Esophagus (tissue), 2 donors: Measurements from ENCODE around the gene CENPO. TPM values are rescaled to one million over a fixed set of nuclear protein-coding genes. Genes with fewer than 3 reads are reported as not detected.

Source experiments
- H3K27ac ChIP-seq, 2 donors: one replicate each; pipeline ENCODE4 v1.5.1; 2013; ENCODE audit warnings: low read depth in 2 of 2, mild to moderate bottlenecking in 2 of 2, inconsistent platforms in 1 of 2, low read length in 1 of 2, moderate library complexity in 1 of 2
- H3K27me3 ChIP-seq, 2 donors: one replicate each; pipeline ENCODE4 v1.6.1; 2013; ENCODE audit warnings: low read length in 2 of 2, control low read depth in 1 of 2, mild to moderate bottlenecking in 1 of 2; ENCODE audit not compliant: insufficient read depth in 2 of 2, control insufficient read depth in 1 of 2
- H3K36me3 ChIP-seq, 2 donors: one replicate each; pipeline ENCODE4 v1.6.1; 2013; ENCODE audit warnings: low read length in 1 of 2; ENCODE audit not compliant: control insufficient read depth in 2 of 2, insufficient read depth in 2 of 2
- H3K4me1 ChIP-seq, 2 donors: one replicate each; pipeline ENCODE4 v1.6.1; 2013; ENCODE audit warnings: low read length in 1 of 2; ENCODE audit not compliant: control insufficient read depth in 2 of 2, insufficient read depth in 2 of 2
- H3K4me3 ChIP-seq, 2 donors: one replicate each; pipeline ENCODE4 v1.5.1; 2013; ENCODE audit warnings: low read length in 2 of 2, mild to moderate bottlenecking in 2 of 2, low read depth in 1 of 2, moderate library complexity in 1 of 2
- H3K9me3 ChIP-seq, 2 donors: one replicate each; pipeline ENCODE4 v1.6.1; 2013; ENCODE audit warnings: mild to moderate bottlenecking in 2 of 2, low read depth in 1 of 2, low read length in 1 of 2, moderate library complexity in 1 of 2; ENCODE audit not compliant: control insufficient read depth in 2 of 2, insufficient read depth in 1 of 2
- WGBS, 2 donors: extraction: QIAGEN DNeasy Blood & Tissue Kit; methylation state at CpG; one replicate each; pipeline ENCODE4 v1.1.7; 2013; 5-methylcytosine and 5-hydroxymethylcytosine counted together
- polyA plus RNA-seq, 2 donors: library from polyadenylated mRNA; stranded (reverse); fragments of 200-250 nt; gene quantifications; one replicate each; pipeline ENCODE4 v1.2.3, GENCODE V29; 2013
- donor health status: healthy with polysubstance abuse.
- donor health status: Bipolar disorder and iron deficiency.

Gene CENPO
- polyA plus RNA-seq, 2 donors = 3.7 to 4.1 TPM

DNA sequence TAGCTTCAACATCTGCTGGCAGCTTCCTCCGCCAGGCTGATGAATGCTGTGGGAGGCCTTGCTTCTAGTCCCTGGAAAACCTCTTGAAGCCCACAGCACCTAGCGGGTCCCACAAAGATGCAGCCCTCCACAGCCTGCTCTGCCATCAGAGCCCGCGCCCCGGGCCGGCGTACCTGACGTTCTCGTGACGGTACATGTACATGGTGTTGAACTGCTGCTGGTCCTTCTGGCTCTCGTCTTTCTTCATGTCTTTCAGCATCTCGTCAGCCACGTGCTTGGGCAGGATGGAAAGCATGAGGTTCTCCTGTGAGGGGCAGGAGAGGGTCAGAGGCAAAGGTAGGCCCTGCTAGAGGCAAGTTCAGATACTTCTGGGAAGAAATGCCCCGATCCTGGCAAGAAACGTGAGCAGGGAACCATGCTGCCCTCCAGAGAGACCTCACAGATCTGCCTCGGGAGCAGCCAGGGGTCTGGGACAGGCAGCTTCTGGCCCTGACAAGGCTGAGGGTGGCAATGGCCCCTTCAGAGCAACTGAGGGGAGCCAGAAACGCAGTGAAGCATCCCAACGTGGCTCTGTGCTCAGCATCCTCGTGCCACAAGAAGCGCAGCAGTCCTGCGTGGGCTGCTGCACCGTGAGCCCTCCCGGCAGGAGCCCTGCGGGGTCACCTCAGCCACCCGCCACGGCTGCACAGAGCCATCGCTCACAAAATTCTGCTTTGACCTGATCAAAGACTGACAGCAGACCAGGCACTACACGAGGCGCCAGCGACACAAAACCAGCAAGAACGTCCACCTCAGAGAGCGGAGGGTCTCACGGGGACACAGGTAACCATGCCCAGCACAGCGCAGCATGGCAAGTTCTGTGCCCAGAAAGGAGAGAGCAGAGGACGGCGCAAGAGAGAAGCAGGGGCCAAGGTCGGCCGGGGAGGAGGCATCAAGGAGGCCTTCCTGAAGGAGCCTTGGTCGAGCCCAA is 49.1 kb downstream of the CENPO start:
- Histone ChIP-seq H3K27me3 (no peaks in the 10 kb centered on the region), H3K27ac (no peak overlapping the region), H3K4me3 (no peak overlapping the region), H3K9me3 (no peaks in the 10 kb centered on the region), H3K36me3 (peaks cover 0 to 22% of the 10 kb centered on the region in 2 donors), H3K4me1 (no peaks in the 10 kb centered on the region)
- WGBS, 2 donors = 95 to 96% methylated on average over 39 of the region's 39 CpGs

- no peak overlapping the region for H3K4me3 ChIP-seq
- H3K36me3 ChIP-seq = peaks cover 0 to 18% of the 10 kb centered on the region in 2 donors
- H3K27ac ChIP-seq = no peak overlapping the region
- no peaks in the 10 kb centered on the region for H3K4me1 ChIP-seq
- 92 to 93% methylated on average over 12 of the region's 12 CpGs for WGBS, 2 donors
- H3K27me3 ChIP-seq = no peaks in the 10 kb centered on the region
- no peaks in the 10 kb centered on the region for H3K9me3 ChIP-seq
These were observed 50.2 kb downstream of the CENPO start for GRCh38 chr2:24843330-24843860.

GRCh38 chr2:24844023-24844685 is 50.9 kb downstream of the CENPO start:
- no peaks in the 10 kb centered on the region for H3K9me3 ChIP-seq
- peaks cover 0 to 16% of the 10 kb centered on the region in 2 donors for H3K36me3 ChIP-seq
- H3K4me3 ChIP-seq = no peak overlapping the region
- H3K27ac ChIP-seq = no peak overlapping the region
- WGBS, 2 donors = 95 to 96% methylated on average over 9 of the region's 9 CpGs
- no peaks in the 10 kb centered on the region for H3K27me3 ChIP-seq
- H3K4me1 ChIP-seq = no peaks in the 10 kb centered on the region

GRCh38 chr2:24845691-24846090 is 52.5 kb downstream of the CENPO start:
- no peaks in the 10 kb centered on the region for H3K4me1 ChIP-seq
- WGBS, 2 donors = 94 to 96% methylated on average over 5 of the region's 5 CpGs
- H3K4me3 ChIP-seq = no peak overlapping the region
- H3K27me3 ChIP-seq = no peaks in the 10 kb centered on the region
- no peak overlapping the region for H3K27ac ChIP-seq
- no peaks in the 10 kb centered on the region for H3K9me3 ChIP-seq
- H3K36me3 ChIP-seq = peaks cover 0 to 9% of the 10 kb centered on the region in 2 donors

DNA sequence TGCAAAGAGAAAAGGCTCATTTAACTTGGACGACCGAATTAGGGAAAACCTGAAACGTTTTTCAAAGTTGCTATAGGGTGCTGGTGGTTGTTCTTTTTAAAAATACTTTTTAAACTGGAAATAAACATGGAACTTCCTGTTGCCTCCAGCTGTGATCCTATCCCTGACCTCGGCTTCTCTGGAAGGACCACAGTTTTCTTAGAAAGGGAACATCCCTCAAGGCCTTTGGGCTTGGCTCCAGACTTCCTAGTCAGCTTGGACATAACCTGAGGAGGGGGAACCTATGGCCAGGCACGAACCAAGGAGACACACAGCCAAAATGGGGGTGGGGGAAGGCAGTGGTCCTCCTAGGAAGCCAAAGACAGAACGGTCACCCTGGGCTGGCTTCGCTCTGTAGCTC is 57.7 kb downstream of the CENPO start:
- H3K4me1 ChIP-seq = no peaks in the 10 kb centered on the region
- no peak overlapping the region for H3K27ac ChIP-seq
- 71 to 74% methylated on average over 7 of the region's 7 CpGs for WGBS, 2 donors
- no peaks in the 10 kb centered on the region for H3K27me3 ChIP-seq
- no peak overlapping the region for H3K4me3 ChIP-seq
- H3K9me3 ChIP-seq = no peaks in the 10 kb centered on the region
- peaks cover 0 to 5% of the 10 kb centered on the region in 2 donors for H3K36me3 ChIP-seq

- Histone ChIP-seq H3K4me3 (no peak overlapping the region), H3K27ac (no peak overlapping the region), H3K27me3 (no peaks in the 10 kb centered on the region), H3K4me1 (no peaks in the 10 kb centered on the region), H3K36me3 (peaks cover 0 to 5% of the 10 kb centered on the region in 2 donors), H3K9me3 (no peaks in the 10 kb centered on the region)
- WGBS, 2 donors = 93% methylated on average over 13 of the region's 13 CpGs
These were observed 58.8 kb downstream of the CENPO start for GRCh38 chr2:24852026-24852425.

- H3K4me1 ChIP-seq = no peaks in the 10 kb centered on the region
- WGBS, 2 donors = 94% methylated on average over 23 of the region's 23 CpGs
- H3K36me3 ChIP-seq = peaks cover 0 to 5% of the 10 kb centered on the region in 2 donors
- H3K27me3 ChIP-seq = no peaks in the 10 kb centered on the region
- H3K27ac ChIP-seq = no peak overlapping the region
- no peaks in the 10 kb centered on the region for H3K9me3 ChIP-seq
- no peak overlapping the region for H3K4me3 ChIP-seq
These were observed 59.3 kb downstream of the CENPO start for GRCh38 chr2:24852431-24853020.

- no peaks in the 10 kb centered on the region for H3K9me3 ChIP-seq
- no peak overlapping the region for H3K4me3 ChIP-seq
- WGBS, 2 donors = 93% methylated on average over 9 of the region's 9 CpGs
- H3K27ac ChIP-seq = no peak overlapping the region
- H3K4me1 ChIP-seq = no peaks in the 10 kb centered on the region
- no peaks in the 10 kb centered on the region for H3K27me3 ChIP-seq
- H3K36me3 ChIP-seq = peaks cover 0 to 5% of the 10 kb centered on the region in 2 donors
These were observed 59.8 kb downstream of the CENPO start for GRCh38 chr2:24853046-24853445.

- Histone ChIP-seq H3K27me3 (no peaks in the 10 kb centered on the region), H3K4me3 (no peak overlapping the region), H3K9me3 (no peaks in the 10 kb centered on the region), H3K27ac (peak overlapping the region in 1 of 2 donors; percentile 5), H3K4me1 (no peaks in the 10 kb centered on the region), H3K36me3 (peaks cover 0 to 6% of the 10 kb centered on the region in 2 donors)
- 79 to 81% methylated on average over 3 of the region's 3 CpGs for WGBS, 2 donors
These were observed 60.8 kb downstream of the CENPO start for GRCh38 chr2:24853996-24854395.
